HG02973 (cell line): ENCODE measurements around the gene MFAP3L.

Experiments used
- ATAC-seq: cut with Tn5 transposase; IDR thresholded peaks from one replicate; pipeline ENCODE4 v1.9.1; 2021; ENCODE audit warnings: moderate library complexity; ENCODE audit not compliant: unreplicated experiment

MFAP3L gene

GRCh38 chr4:169993531-169993930 lies 32.7 kb downstream of the MFAP3L start:
- ATAC-seq = no peak

GRCh38 chr4:169988252-169988651 lies 37.9 kb downstream of the MFAP3L start:
- no peak for ATAC-seq

GRCh38 chr4:169987327-169988228 lies 38.6 kb downstream of the MFAP3L start:
- no peak for ATAC-seq

GRCh38 chr4:169986369-169986768 lies 39.8 kb downstream of the MFAP3L start:
- ATAC-seq = no peak

GRCh38 chr4:169985881-169986280 lies 40.3 kb downstream of the MFAP3L start:
- no peak for ATAC-seq

GRCh38 chr4:169984745-169985144 lies 41.5 kb downstream of the MFAP3L start:
- no peak for ATAC-seq

- no peak for ATAC-seq
Measured at GRCh38 chr4:169984173-169984572, 42.0 kb downstream of the MFAP3L start.

GRCh38 chr4:169976951-169977350 lies 49.2 kb downstream of the MFAP3L start:
- ATAC-seq = no peak

GRCh38 chr4:169975838-169976796 lies 50.1 kb downstream of the MFAP3L start:
- ATAC-seq = no peak

GRCh38 chr4:169975131-169975837 lies 50.9 kb downstream of the MFAP3L start:
- ATAC-seq = no peak

GRCh38 chr4:169971456-169972015 lies 54.7 kb downstream of the MFAP3L start:
- ATAC-seq = no peak

- peak; percentile 61 for ATAC-seq
Measured at GRCh38 chr4:169968999-169969398, 57.2 kb downstream of the MFAP3L start.

GRCh38 chr4:169963998-169964397 lies 62.2 kb downstream of the MFAP3L start:
- no peak for ATAC-seq

- ATAC-seq = no peak
Measured at GRCh38 chr4:169959254-169959653, 66.9 kb downstream of the MFAP3L start.

- no peak for ATAC-seq
Measured at GRCh38 chr4:169958629-169959028, 67.6 kb downstream of the MFAP3L start.

GRCh38 chr4:169957785-169958184 lies 68.4 kb downstream of the MFAP3L start:
- no peak for ATAC-seq

- ATAC-seq = no peak
Measured at GRCh38 chr4:169956091-169956843, 69.9 kb downstream of the MFAP3L start.

- ATAC-seq = no peak
Measured at GRCh38 chr4:169955521-169955920, 70.7 kb downstream of the MFAP3L start.

- peak; percentile 87 for ATAC-seq
Measured at GRCh38 chr4:169952236-169953002, 73.8 kb downstream of the MFAP3L start.
